IPS-15b (cell line): ENCODE measurements around the gene TAS2R31.

ENCODE experiments used
- H3K27me3 ChIP-seq: one replicate; pipeline ENCODE4 v1.6.1; 2013; ENCODE audit warnings: low read length; ENCODE audit not compliant: control insufficient read depth, insufficient read depth
- H3K36me3 ChIP-seq: one replicate; pipeline ENCODE4 v1.6.1; 2013; ENCODE audit warnings: low read length; ENCODE audit not compliant: control insufficient read depth, insufficient read depth
- H3K4me1 ChIP-seq: one replicate; pipeline ENCODE4 v1.6.1; 2013; ENCODE audit warnings: mild to moderate bottlenecking, low read length; ENCODE audit not compliant: control insufficient read depth, insufficient read depth
- H3K4me3 ChIP-seq: one replicate; pipeline ENCODE4 v1.5.1; 2013; ENCODE audit warnings: low read depth, low read length
- H3K9ac ChIP-seq: one replicate; pipeline ENCODE4 v1.6.1; 2013; ENCODE audit warnings: low read depth, mild to moderate bottlenecking, low read length
- H3K9me3 ChIP-seq: one replicate; pipeline ENCODE4 v1.6.1; 2013; ENCODE audit warnings: mild to moderate bottlenecking, low read length; ENCODE audit not compliant: control insufficient read depth, insufficient read depth

TAS2R31 gene

GRCh38 chr12:10994307-10994706, 36.9 kb downstream of the TAS2R31 start:
- Histone ChIP-seq H3K27me3 (no peaks in the 10 kb centered on the region), H3K4me1 (no peaks in the 10 kb centered on the region), H3K9me3 (no peaks in the 10 kb centered on the region), H3K36me3 (no peaks in the 10 kb centered on the region), H3K9ac (no peak overlapping the region), H3K4me3 (no peak overlapping the region)

- Histone ChIP-seq H3K4me3 (no peak overlapping the region), H3K36me3 (no peaks in the 10 kb centered on the region), H3K9me3 (no peaks in the 10 kb centered on the region), H3K9ac (no peak overlapping the region), H3K4me1 (no peaks in the 10 kb centered on the region), H3K27me3 (no peaks in the 10 kb centered on the region)
Measured at GRCh38 chr12:10989107-10989506, 42.1 kb downstream of the TAS2R31 start.

GRCh38 chr12:10986812-10987211, 44.4 kb downstream of the TAS2R31 start, which contains the start of gene TAS2R50:
Gene TAS2R50, minus strand, starts transcription at chr12:10986912. Its CDS starts 52 bp downstream, at chr12:10986860.
- Histone ChIP-seq H3K36me3 (no peaks in the 10 kb centered on the region), H3K4me3 (no peak within 1 kb of the TSS), H3K9me3 (no peaks in the 10 kb centered on the region), H3K27me3 (no peaks in the 10 kb centered on the region), H3K9ac (no peak within 1 kb of the TSS), H3K4me1 (no peaks in the 10 kb centered on the region)

- Histone ChIP-seq H3K27me3 (no peaks in the 10 kb centered on the region), H3K4me3 (no peak overlapping the region), H3K36me3 (no peaks in the 10 kb centered on the region), H3K9ac (no peak overlapping the region), H3K4me1 (peaks cover 3% of the 10 kb centered on the region), H3K9me3 (no peaks in the 10 kb centered on the region)
Measured at GRCh38 chr12:10982244-10982643, 49.0 kb downstream of the TAS2R31 start.
